Heart left ventricle (tissue), 16 donors: Measurements from ENCODE around the gene TTC5. TPM values are rescaled to one million over a fixed set of nuclear protein-coding genes. Genes with fewer than 3 reads are reported as not detected.

ENCODE experiments used
- ATAC-seq, 4 donors: fragments of 200-7000 bp; cut with Tn5 transposase; one replicate each; pipeline ENCODE4 v1.9.1; 2020 to 2022; ENCODE audit warnings: moderate library complexity in 4 of 4, mild to moderate bottlenecking in 3 of 4, moderate number of reproducible peaks in 1 of 4
- DNase-seq, 5 donors: peaks; one replicate each; pipeline ENCODE4 v3.0.0-alpha.2; 2020
- H3K27ac ChIP-seq, 12 donors: fragments of 200-600 bp; sonication (generic) in 4 of 12; one replicate each; pipeline versions ENCODE4 v1.5.0 to v1.8.0; 2016 to 2022; ENCODE audit warnings: mild to moderate bottlenecking in 2 of 12
- H3K27me3 ChIP-seq, 9 donors: fragments of 200-600 bp; sonication (generic) in 2 of 9; one replicate each; pipeline versions ENCODE4 v1.5.1 to v1.8.0; 2016 to 2022; ENCODE audit warnings: mild to moderate bottlenecking in 3 of 9
- H3K36me3 ChIP-seq, 9 donors: fragments of 200-600 bp; sonication (generic) in 2 of 9; one replicate each; pipeline versions ENCODE4 v1.5.0 to v1.8.0; 2018 to 2022; ENCODE audit warnings: mild to moderate bottlenecking in 2 of 9
- H3K4me1 ChIP-seq, 12 donors: fragments of 200-600 bp; sonication (generic) in 4 of 12; one replicate each; pipeline versions ENCODE4 v1.5.0 to v1.8.0; 2016 to 2022; ENCODE audit warnings: mild to moderate bottlenecking in 3 of 12
- H3K4me3 ChIP-seq, 12 donors: fragments of 200-600 bp; sonication (generic) in 4 of 12; one replicate each; pipeline versions ENCODE4 v1.5.0 to v1.8.0; 2017 to 2022; ENCODE audit warnings: mild to moderate bottlenecking in 9 of 12, moderate library complexity in 4 of 12
- H3K9me3 ChIP-seq, 12 donors: fragments of 200-600 bp; sonication (generic) in 4 of 12; one replicate each; pipeline versions ENCODE4 v1.5.0 to v1.8.0; 2016 to 2022; ENCODE audit warnings: mild to moderate bottlenecking in 1 of 12
- POLR2A ChIP-seq, 2 donors: fragments of 450-650 bp; IDR thresholded peaks; one replicate each; pipeline ENCODE4 v1.6.1; 2017; ENCODE audit warnings: antibody characterized with exemption in 2 of 2, mild to moderate bottlenecking in 2 of 2, moderate library complexity in 2 of 2
- WGBS, 4 donors: extraction: QIAGEN DNeasy Blood & Tissue Kit in 2 of 4; methylation state at CpG; one replicate each; pipeline versions ENCODE4 v1.1.5 to v1.1.7; 2013 to 2018; 5-methylcytosine and 5-hydroxymethylcytosine counted together
- intact Hi-C, 10 donors: fragments of 100-400 bp; cut with DNase I; formaldehyde crosslinking; loops; one replicate each; pipeline versions ENCODE4 v1.11.1 to v1.14.2; 2022
- polyA plus RNA-seq, 2 donors: library from polyadenylated mRNA; stranded (reverse); fragments of 200-250 nt; gene quantifications; one replicate each; pipeline ENCODE4 v1.2.3, GENCODE V29; 2013
- total RNA-seq, 9 donors: library from RNA; depleted of rRNA in 2 of 9; stranded (reverse); fragments of >200 nt in 2 of 9; fragmentation: NEBNext Ultra II Directional in 3 of 9; extraction: Animal tissue kit (Norgen Biotek cat#: 25700) in 3 of 9; gene quantifications; one replicate each; pipeline versions ENCODE4 v1.1.0 to v1.2.4, GENCODE V29; 2016 to 2023
- TF ChIP-seq, protein P1 (sequence below), 12 donors: fragments of 200-600 bp; sonication (generic) in 4 of 12; IDR thresholded peaks; one replicate each; pipeline versions ENCODE4 v1.5.0 to v1.8.0; 2018 to 2022; ENCODE audit warnings: antibody characterized with exemption in 12 of 12, mild to moderate bottlenecking in 5 of 12
- donor health status: ischemic (EF 13 %, LVEDD 7.1; RV severe dilation, severe dysfunction).
- donor health status: healthy with polysubstance abuse.
- donor health status: DM: no; HTN: yes; CAD: no.
- donor health status: DM: no; HTN: no; CAD: no.
- donor health status: ischemic (EF 25% LVEDD 6.9; RV normal size, moderate dysfunction).
- donor health status: ischemic (EF 25% LVEDD 5.7; RV mildly dilated, moderate dysfunction).
- donor health status: healthy.
- donor health status: DM: yes; HTN: yes; CAD: no.
- donor health status: ischemic (EF 35%, LVEDD 5.7; RV mildly dilated, moderate dysfunction).
- donor health status: nonischemic (EF 11% LVEDD 7.7; RV severe dilation, severe dysfunction).
- donor health status: DM: yes; HTN: yes; CAD: no.
- donor health status: PGD.
- donor health status: ischemic (EF 29% LVEDD 5.4; RV normal size, mild dysfunction).
- donor health status: nonischemic (EF 23%, LVEDD 6.1; RV moderate dilation, normal function).

Gene TTC5
- total and polyA plus RNA-seq, 11 donors = 3.2 to 17.0 (median 8.7) TPM

DNA sequence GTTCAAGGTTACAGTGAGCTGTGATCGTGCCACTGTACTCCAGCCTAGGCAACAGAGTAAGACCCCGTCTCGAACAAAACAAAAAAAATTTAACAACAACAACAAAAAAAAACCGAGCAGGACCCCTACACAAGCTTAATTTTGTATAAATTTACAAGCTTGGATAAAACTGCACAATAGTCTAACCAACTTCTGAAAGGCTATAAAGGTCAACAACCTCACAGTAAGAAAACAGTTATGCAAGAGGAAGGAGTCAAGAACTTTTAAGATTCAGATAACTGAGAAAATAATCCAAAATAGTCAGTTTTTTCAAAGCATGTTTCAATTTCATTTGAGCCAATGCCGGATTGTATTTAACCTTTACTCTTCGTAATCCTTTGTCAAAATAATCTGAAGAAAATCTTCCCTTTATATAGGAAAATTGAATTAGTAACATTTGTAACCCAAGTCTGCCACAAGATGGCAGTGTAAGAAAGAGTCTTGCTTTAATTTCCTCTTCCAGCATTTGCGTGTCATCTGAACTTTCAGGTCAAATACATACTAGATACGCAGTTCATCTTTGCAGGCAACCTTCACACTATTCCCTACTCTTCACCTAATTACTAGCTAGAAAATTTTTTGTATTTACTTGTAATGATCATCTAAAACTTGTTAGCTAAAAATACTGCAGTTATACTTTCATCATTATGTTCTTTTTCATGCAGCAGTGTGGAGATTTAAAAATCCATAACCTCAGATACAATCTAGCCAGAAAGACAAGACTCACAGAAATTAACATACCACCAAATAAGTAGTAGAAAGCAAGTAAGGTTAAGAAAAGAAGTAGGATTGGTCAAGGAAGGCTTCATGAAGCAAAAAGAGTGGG lies 21.5 kb upstream of the TTC5 start:
- H3K27me3 ChIP-seq = no peaks in the 10 kb centered on the region
- WGBS, 4 donors = 41 to 50% (median 45%) methylated on average over 8 of the region's 8 CpGs
- DNase-seq (peak in 1 of 5 donors; percentile 33), ATAC-seq (peak in 2 of 4 donors; percentile 48 to 58)
- H3K27ac ChIP-seq = peak overlapping the region in 3 of 12 donors; percentile 6 to 51 (median 40)
- H3K36me3 ChIP-seq = peaks cover 0 to 65% (median 58%) of the 10 kb centered on the region in 9 donors
- TF ChIP-seq, protein P1, sequence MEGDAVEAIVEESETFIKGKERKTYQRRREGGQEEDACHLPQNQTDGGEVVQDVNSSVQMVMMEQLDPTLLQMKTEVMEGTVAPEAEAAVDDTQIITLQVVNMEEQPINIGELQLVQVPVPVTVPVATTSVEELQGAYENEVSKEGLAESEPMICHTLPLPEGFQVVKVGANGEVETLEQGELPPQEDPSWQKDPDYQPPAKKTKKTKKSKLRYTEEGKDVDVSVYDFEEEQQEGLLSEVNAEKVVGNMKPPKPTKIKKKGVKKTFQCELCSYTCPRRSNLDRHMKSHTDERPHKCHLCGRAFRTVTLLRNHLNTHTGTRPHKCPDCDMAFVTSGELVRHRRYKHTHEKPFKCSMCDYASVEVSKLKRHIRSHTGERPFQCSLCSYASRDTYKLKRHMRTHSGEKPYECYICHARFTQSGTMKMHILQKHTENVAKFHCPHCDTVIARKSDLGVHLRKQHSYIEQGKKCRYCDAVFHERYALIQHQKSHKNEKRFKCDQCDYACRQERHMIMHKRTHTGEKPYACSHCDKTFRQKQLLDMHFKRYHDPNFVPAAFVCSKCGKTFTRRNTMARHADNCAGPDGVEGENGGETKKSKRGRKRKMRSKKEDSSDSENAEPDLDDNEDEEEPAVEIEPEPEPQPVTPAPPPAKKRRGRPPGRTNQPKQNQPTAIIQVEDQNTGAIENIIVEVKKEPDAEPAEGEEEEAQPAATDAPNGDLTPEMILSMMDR (IDR thresholded peaks at IDR 0.05) = peak; percentile 67 to 88 (median 80)
- no peak for TF ChIP-seq POLR2A (IDR thresholded peaks at IDR 0.05)
- intact Hi-C loops = loop anchor here in 9 of 10 donors (1.0 to 5.0 kb wide), 8 partner anchors 16 to 365 kb away; partner anchors contain the start of genes RNASE4 (in 2 of the 9), ANG (in 1 of the 9) and PARP2 (in 1 of the 9)
- no peak overlapping the region for H3K4me3 ChIP-seq
- H3K4me1 ChIP-seq = peaks cover 0 to 29% (median 13%) of the 10 kb centered on the region in 12 donors
- H3K9me3 ChIP-seq = no peaks in the 10 kb centered on the region

DNA sequence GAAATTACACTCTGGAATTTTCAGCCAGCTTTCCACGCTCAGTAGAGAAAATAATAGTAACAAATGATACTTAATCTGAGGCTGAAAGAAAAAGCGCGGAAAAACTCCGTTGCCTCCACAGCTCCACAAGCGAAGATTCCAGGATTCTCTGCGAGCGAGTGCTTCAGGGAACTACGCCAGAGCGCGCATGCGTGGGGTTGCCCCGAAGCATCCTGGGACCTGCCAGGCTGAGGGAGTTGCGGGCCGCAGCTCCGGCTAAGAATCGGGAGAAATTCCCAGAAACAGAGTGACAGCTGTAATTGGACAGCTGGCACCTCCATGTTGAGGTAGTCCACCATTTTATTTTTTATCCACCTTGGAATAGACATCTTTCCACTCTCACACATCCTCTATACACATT lies 12.0 kb upstream of the TTC5 start:
- intact Hi-C loops = no loop called here
- no peak for ATAC-seq
- WGBS, 4 donors = 92 to 98% (median 97%) methylated on average over 16 of the region's 16 CpGs
- no peak for DNase-seq
- peaks cover 3 to 98% (median 89%) of the 10 kb centered on the region in 9 donors for H3K36me3 ChIP-seq
- no peak overlapping the region for H3K27ac ChIP-seq
- H3K4me3 ChIP-seq = no peak overlapping the region
- TF ChIP-seq, protein P1 (IDR thresholded peaks at IDR 0.05) = no peak
- no peak for TF ChIP-seq POLR2A (IDR thresholded peaks at IDR 0.05)
- H3K4me1 ChIP-seq = no peaks in the 10 kb centered on the region
- H3K9me3 ChIP-seq = no peaks in the 10 kb centered on the region
- no peaks in the 10 kb centered on the region for H3K27me3 ChIP-seq

DNA sequence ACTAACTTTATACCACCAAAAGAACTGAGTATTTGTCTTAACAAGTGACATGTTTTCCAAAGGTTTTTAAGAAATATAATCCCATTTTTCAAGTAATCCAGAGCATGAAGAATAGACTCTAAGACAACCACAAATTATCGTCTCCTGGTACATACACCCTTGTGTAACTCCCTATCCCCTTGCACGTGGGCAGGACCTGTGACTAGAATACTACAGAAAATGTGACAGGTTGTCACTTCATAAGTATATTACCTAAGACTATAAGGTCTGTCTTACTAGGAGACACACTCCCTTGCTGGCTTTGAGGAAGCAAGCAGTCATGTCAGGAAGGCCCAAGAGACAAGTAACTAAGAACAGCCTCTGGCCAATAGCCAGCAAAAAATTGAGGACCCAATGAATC lies 8.3 kb upstream of the TTC5 start:
- intact Hi-C loops = no loop called here
- no peaks in the 10 kb centered on the region for H3K27me3 ChIP-seq
- WGBS, 4 donors = 81 to 87% (median 85%) methylated on average over 2 of the region's 2 CpGs
- no peak overlapping the region for H3K4me3 ChIP-seq
- H3K4me1 ChIP-seq = no peaks in the 10 kb centered on the region
- H3K36me3 ChIP-seq = peaks cover 3 to 78% (median 75%) of the 10 kb centered on the region in 9 donors
- H3K27ac ChIP-seq = no peak overlapping the region
- no peak for TF ChIP-seq POLR2A (IDR thresholded peaks at IDR 0.05)
- TF ChIP-seq, protein P1 (IDR thresholded peaks at IDR 0.05) = no peak
- H3K9me3 ChIP-seq = no peaks in the 10 kb centered on the region
- ATAC-seq (no peak), DNase-seq (no peak)

DNA sequence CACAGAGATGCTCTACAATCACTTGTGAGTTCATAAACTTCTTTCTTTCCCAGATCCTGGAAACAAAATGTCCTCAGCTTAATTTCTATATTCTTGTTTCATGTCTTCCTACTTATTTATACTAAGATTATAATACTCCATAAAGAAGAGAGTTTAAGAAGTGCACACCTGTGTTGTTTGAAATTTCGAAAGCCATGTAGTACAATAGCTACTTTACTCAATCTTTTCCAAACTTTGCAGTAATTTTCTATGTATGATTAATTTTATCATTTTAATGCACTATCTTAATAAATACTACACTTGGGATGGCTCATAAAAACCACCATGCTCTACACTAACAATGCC lies 300 bp upstream of the TTC5 start:
- Histone ChIP-seq H3K27ac (no peak overlapping the region), H3K27me3 (no peaks in the 10 kb centered on the region), H3K9me3 (no peaks in the 10 kb centered on the region), H3K4me3 (peak overlapping the region in 10 of 12 donors; percentile 62 to 89 (median 80)), H3K36me3 (peaks cover 0 to 12% (median 9%) of the 10 kb centered on the region in 9 donors), H3K4me1 (peaks cover 0 to 19% (median 13%) of the 10 kb centered on the region in 12 donors)
- WGBS, 4 donors = 86 to 98% (median 97%) methylated on average over 1 of the region's 1 CpG
- intact Hi-C loops = no loop called here
- TF ChIP-seq, protein P1 (IDR thresholded peaks at IDR 0.05) = no peak
- TF ChIP-seq POLR2A (IDR thresholded peaks at IDR 0.05) = no peak
- ATAC-seq (no peak), DNase-seq (no peak)
